Body of pancreas (tissue), 4 donors: Measurements from ENCODE around the gene NXPH3.

ENCODE experiments used
- POLR2A ChIP-seq, 3 donors: fragments of 450-650 bp; IDR thresholded peaks; one replicate each; pipeline ENCODE4 v1.6.1; 2016; ENCODE audit warnings: antibody characterized with exemption in 3 of 3, mild to moderate bottlenecking in 2 of 3
- TF ChIP-seq, protein P1 (sequence below), 7 experiments: fragments of 450-650 bp in 4 of 7; fragments of 200-600 bp in 3 of 7; sonication (generic) in 3 of 7; IDR thresholded peaks; one replicate each; pipeline ENCODE4 v1.5.1; 2016 to 2019; ENCODE audit warnings: antibody characterized with exemption in 7 of 7

DNA sequence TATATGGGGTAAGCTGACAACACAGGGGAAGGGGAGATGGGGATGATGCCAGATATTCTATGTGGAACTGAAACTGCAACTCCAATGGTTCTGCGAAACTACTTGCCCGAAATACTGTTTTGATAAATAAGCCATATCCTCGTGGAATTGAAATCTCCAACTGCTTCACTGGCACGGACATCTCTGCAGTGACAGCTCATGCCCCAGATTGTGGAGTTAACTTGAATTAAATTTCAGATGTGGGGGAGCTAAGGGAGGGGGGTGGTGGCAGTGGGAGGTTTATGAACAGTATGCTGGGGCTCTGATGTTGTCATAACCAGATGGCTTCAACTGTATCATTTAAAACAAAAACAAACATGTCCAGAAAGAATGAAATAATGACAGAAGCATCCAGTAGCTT, 21.8 kb downstream of the NXPH3 start:
- TF ChIP-seq, protein P1, sequence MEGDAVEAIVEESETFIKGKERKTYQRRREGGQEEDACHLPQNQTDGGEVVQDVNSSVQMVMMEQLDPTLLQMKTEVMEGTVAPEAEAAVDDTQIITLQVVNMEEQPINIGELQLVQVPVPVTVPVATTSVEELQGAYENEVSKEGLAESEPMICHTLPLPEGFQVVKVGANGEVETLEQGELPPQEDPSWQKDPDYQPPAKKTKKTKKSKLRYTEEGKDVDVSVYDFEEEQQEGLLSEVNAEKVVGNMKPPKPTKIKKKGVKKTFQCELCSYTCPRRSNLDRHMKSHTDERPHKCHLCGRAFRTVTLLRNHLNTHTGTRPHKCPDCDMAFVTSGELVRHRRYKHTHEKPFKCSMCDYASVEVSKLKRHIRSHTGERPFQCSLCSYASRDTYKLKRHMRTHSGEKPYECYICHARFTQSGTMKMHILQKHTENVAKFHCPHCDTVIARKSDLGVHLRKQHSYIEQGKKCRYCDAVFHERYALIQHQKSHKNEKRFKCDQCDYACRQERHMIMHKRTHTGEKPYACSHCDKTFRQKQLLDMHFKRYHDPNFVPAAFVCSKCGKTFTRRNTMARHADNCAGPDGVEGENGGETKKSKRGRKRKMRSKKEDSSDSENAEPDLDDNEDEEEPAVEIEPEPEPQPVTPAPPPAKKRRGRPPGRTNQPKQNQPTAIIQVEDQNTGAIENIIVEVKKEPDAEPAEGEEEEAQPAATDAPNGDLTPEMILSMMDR (IDR thresholded peaks at IDR 0.05): no peak
- TF ChIP-seq POLR2A (IDR thresholded peaks at IDR 0.05): no peak
